Thyroid gland (tissue), 4 donors: Measurements from ENCODE around the gene NEK2.
A peak's percentile ranks its signal among the peaks of the same experiment; 100 is the strongest.

Experiments used
- POLR2A ChIP-seq, 2 donors: fragments of 450-650 bp; IDR thresholded peaks; one replicate each; pipeline ENCODE4 v1.6.1; 2017; ENCODE audit warnings: antibody characterized with exemption in 2 of 2, mild to moderate bottlenecking in 2 of 2, moderate library complexity in 1 of 2
- TF ChIP-seq, protein P1 (sequence below), 6 experiments: fragments of 200-600 bp in 3 of 6; fragments of 450-650 bp in 3 of 6; sonication (generic) in 3 of 6; IDR thresholded peaks; one replicate each; pipeline ENCODE4 v1.5.1; 2016 to 2019; ENCODE audit warnings: antibody characterized with exemption in 6 of 6, mild to moderate bottlenecking in 2 of 6, inconsistent platforms in 1 of 6, moderate library complexity in 1 of 6

DNA sequence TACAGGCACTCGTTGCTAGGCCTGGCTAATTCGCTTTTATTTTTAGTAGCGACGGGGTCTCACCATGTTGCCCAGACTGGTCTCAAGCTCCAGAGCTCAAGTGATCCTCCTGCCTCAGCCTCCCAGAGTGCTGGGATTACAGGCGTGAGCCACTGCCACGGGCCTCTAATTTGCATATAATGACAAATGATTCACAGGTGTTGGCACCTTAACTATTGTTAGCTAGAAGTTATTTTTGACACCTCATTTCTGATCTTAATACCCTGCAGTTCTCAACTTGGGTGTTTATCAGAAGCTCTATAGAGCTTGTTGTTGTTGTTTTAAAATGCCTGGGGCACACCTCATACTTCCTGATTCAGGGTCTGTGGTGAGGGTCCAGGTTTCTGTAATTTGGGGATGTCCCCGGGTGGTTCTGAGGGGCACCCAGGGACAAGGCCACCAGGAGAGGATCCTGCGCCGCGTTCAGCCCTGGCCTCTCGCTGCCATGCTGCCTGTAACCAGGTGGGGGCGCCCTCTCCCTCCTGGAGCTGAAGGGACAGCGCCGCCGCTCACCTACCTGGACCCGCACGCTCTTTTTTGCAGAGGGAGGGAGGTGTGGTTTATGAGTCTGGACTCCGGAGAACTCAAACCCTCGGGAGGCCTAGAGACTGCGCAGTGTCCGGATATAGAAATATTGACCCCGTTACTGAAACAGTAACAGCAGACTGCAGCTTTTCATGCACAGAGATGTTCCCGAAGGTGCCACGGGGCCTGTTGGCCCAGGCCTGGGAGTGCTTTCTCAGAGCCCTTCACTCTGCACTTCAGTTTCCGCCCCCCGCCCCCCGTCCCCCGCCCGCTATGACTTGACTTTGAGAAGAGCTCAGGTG lies 23.0 kb upstream of the NEK2 start:
- TF ChIP-seq, protein P1, sequence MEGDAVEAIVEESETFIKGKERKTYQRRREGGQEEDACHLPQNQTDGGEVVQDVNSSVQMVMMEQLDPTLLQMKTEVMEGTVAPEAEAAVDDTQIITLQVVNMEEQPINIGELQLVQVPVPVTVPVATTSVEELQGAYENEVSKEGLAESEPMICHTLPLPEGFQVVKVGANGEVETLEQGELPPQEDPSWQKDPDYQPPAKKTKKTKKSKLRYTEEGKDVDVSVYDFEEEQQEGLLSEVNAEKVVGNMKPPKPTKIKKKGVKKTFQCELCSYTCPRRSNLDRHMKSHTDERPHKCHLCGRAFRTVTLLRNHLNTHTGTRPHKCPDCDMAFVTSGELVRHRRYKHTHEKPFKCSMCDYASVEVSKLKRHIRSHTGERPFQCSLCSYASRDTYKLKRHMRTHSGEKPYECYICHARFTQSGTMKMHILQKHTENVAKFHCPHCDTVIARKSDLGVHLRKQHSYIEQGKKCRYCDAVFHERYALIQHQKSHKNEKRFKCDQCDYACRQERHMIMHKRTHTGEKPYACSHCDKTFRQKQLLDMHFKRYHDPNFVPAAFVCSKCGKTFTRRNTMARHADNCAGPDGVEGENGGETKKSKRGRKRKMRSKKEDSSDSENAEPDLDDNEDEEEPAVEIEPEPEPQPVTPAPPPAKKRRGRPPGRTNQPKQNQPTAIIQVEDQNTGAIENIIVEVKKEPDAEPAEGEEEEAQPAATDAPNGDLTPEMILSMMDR (IDR thresholded peaks at IDR 0.05), result peak; percentile 88 to 99 (median 96)
- TF ChIP-seq POLR2A (IDR thresholded peaks at IDR 0.05), result no peak
